GM18519 (cell line): ENCODE measurements around the gene SLC30A7.
"Not testable (repeated sequence)": the region's sequence is repeated elsewhere in the genome, so short reads cannot be mapped to it uniquely, and the experiment has no call there.

Source experiments
- ATAC-seq: cut with Tn5 transposase; IDR thresholded peaks from one replicate; pipeline ENCODE4 v1.9.1; 2021; ENCODE audit warnings: mild to moderate bottlenecking, moderate library complexity; ENCODE audit not compliant: unreplicated experiment, low FRiP score

Gene SLC30A7

GRCh38 chr1:100889007-100889406 is 6.9 kb upstream of the SLC30A7 start:
- not testable (repeated sequence) for ATAC-seq

DNA sequence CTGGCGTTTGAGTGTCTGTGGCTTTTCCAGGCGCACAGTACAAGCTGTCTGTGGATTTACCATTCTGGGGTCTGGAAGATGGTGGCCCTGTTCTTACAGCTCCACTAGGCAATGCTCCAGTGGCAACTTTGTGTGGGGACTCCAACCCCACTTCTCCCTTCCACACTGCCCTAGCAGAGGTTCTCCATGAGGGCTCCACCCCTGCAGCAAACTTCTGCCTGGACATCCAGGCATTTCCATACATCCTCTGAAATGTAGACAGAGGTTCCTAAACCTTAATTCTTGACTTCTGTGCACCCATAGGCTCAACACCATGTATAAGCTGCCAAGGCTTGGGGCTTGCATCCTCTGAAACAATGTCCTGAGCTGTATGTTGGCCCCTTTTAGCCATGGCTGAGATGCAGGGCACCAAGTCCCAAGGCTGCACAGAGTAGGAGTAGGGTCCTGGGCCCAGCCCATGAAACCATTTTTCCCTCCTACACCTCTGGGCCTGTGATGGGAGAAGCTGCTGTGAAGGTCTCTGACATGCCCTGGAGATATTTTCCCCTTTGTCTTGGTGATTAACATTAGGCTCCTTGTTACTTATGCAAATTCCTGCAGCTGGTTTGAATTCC is 5.9 kb upstream of the SLC30A7 start:
- not testable (repeated sequence) for ATAC-seq

- ATAC-seq: no peak
Measured at GRCh38 chr1:100891380-100891779, 4.5 kb upstream of the SLC30A7 start.

DNA sequence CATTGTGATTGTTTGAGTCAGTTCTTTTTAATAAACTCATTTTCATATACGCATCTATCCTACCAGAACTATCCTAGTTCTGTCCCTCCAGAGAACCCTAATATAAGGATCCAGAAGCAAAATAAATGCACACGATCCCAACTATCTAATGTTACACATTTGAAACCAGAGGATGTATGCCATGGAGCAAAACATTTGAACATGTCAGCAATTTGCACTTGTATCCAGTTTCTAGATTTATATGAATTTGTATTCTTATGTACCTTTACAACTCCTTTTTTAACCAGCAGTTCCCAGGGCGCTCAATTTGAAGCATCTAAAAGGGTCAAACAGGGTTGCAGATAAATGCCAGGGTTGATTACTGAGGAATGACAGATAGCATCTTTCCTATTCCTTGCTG is 3.3 kb upstream of the SLC30A7 start:
- no peak for ATAC-seq

DNA sequence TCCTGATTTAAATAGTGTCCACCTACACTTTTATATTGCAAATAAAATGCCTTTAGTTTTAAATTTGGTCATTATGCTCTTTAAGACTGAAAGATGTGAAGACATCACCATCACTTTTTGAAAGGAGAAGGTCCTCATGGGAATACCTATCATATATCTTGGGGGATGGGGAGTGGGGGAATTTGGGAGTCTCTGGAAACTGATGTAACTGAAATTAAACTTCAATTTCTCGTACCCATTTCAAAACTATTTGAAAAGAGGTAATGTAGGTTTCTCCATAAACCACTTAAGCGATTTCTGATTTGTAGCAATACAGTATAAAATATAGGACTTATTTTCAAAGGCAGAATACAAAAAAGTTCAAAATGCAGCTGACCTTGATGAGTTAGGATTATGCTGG is 2.2 kb upstream of the SLC30A7 start:
- no peak for ATAC-seq

- peak; percentile 26 for ATAC-seq
Measured at GRCh38 chr1:100894603-100895539, 1.0 kb upstream of the SLC30A7 start, which contains the start of gene EXTL2. TSS of gene EXTL2 (minus strand) at chr1:100894842. CDS start at chr1:100888757, 6,085 bp downstream.

DNA sequence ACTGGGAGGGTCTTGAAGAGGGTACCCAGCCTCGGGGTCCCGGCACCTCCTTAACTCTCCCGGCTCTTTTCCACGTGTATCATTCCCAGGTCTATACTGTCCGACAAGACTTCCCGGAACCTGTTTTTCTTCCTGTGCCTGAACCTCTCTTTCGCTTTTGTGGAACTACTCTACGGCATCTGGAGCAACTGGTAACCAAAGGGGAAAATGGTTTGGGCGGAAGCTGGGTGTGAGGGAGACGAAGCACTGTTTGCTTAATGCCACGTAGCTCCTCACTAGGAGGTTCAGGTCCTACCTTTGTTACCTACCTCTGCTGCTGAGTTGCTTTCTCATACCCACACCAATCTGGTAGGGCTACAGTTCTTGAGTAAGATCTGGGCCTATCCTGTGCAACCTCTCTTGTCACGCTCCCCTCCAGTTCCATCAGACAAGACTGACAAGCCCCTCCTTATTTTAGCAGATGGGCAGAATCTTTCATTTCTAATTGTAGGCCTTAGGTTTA is 642 bp downstream of the SLC30A7 start:
- ATAC-seq: peak; percentile 43

DNA sequence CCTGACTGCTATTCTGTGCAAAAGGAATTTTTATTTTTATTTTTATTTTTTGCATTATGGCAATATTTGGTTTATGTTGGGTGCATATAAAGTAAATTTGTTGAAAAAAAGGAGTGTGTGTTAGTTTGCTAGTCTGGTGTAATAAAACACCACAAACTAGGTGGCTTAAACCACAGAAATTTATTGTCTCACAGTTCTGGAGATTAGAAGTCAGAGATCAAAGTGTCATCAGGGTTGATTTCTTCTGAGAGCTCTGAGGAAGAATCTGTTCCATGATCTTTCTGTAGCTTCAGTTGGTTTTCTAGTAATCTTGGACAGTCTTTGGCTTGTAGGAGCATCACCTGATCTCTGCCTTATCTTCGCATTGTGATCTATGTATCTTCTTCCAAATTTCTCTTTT is 6.5 kb downstream of the SLC30A7 start:
- ATAC-seq: no peak

DNA sequence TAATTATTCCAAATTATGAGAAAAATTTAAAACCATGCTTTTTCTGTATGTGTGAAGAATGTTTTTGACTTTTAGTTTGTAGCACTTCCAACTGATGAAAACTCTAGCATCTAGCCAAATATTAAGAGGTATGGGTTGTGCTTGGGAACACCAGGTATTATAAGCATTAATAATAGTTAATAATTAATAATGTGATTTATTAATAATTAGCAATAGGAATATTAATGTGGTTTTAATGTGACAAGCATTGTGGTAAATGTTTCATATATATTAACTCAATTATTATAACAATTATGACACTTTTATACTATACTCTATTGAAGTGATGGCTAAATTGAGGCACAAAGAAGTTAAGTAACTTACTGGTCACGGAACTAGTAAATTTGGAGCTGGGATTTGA is 7.9 kb downstream of the SLC30A7 start:
- no peak for ATAC-seq

- ATAC-seq: no peak
Measured at GRCh38 chr1:100904528-100904927, 8.6 kb downstream of the SLC30A7 start.

DNA sequence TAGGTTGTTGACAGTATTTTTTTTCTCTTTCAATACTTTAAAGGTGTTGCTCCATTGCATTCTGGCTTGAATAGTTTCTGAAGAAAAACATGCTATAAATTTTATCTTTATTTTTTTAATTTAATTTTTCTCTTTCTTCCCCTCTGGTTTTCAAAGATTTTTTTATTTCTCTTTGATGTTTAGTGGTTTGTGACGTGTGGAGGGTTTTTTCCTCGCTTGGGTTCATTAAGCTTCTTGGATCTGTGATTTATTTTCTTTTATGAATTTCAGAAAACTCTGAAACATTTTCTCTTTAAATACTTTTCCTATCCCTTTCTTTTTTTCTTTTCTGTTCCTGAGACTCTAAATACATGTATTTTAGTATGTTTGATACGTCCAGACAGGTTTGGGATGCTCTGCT is 9.3 kb downstream of the SLC30A7 start:
- ATAC-seq: no peak

GRCh38 chr1:100907887-100908286 is 12.0 kb downstream of the SLC30A7 start:
- no peak for ATAC-seq

DNA sequence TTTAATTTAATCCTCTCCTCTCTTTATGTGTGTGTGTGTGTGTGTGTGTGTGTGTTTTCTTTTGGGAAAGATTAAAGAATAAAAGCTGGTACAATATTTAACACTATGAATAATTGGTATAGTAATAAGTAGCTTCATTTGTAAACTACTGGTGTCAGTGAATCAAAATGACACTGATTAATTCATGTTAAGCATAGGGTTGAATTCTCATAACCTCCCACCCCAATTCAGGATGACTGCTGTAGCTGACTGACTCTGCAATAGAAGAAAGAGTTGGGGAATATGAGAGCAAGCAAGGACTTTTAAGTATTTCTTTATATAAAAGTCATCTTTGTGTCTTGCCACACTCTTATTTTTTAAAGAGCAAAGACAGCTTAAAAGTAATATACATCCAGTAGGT is 13.1 kb downstream of the SLC30A7 start:
- no peak for ATAC-seq

GRCh38 chr1:100912019-100912418 is 16.1 kb downstream of the SLC30A7 start:
- ATAC-seq: no peak

GRCh38 chr1:100921110-100921706 is 25.3 kb downstream of the SLC30A7 start:
- no peak for ATAC-seq

DNA sequence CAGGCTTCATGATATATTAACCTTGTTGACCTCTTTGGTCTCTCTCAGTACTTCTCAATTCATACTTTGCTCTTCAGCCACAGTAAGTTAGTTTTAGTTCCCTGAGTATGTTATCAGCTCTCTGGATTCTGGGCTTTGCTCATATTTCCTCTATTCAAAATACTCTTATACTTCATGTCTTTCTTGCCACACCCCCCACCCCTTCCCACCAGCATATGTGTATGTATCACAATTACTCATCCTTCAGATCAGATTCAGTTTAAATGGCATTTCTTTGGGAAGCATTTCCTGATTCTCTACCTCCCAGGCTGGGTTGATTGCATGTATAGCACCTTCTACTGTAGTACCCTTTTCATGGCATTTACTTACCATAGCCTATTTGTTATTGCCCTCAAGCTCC is 28.3 kb downstream of the SLC30A7 start:
- no peak for ATAC-seq

DNA sequence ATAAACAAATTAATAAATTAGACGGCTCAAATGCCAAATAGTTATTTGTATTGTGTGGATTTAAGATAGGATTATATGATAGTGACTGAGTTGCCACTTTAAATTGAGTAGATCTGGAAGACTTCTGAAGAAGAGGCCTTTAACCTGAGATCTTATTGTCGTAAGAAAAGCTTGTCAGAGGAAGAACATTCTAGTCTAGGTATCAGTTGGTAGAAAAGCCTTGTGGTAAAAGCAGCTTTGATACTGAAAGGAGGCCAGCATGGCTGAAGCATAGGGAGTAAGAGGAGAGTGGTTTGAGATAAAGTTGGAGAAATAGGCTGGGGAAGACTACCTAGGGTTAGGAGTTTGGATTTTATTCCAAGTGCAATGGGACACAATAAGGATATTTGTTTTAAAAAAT is 29.1 kb downstream of the SLC30A7 start:
- ATAC-seq: no peak

DNA sequence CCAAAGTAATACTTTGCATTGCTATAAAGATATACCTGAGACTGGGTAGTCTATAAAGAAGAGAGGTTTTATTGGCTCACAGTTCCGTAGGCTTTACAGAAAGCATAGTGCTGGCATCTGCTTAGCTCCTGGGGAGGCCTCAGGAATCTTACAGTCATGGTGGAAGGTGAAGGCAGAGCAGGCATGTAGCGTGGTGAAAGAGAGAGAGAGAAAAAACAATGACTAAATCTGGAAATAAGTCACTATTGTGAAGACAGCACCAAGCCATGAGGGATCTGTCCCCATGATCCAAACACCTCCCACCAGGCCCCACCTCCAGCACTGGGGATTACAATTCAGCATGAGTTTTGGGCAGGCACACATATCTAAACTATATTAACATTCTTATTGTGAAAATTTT is 30.4 kb downstream of the SLC30A7 start:
- ATAC-seq: no peak

DNA sequence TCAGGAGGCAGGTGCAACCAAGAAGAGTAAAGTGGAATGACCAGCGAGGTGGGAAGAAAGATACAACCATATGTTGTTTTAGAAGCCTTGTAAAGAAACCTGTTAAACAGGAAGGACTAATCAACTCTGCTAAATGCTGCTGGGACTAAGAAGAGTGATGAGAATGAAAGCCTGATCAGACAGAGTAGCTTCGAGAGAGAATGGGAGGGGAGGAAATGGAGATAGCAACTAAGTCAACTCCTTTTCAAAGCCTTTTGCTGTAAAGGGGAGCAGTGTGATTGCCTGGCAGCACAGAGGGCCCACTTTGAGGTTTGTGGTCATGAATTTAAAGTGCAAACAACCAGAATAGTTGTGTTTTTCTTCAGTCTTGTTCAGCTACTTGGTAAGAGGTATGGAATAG is 31.4 kb downstream of the SLC30A7 start:
- peak; percentile 43 for ATAC-seq

- no peak for ATAC-seq
Measured at GRCh38 chr1:100928128-100928527, 32.2 kb downstream of the SLC30A7 start.

- ATAC-seq: no peak
Measured at GRCh38 chr1:100930494-100930893, 34.6 kb downstream of the SLC30A7 start.
